ENCODE measurements around the gene SMG9.

- TF ChIP-seq CTCF (IDR thresholded peaks at IDR 0.05) = no peak
- no peak for TF ChIP-seq POLR2A (IDR thresholded peaks at IDR 0.05; ENCODE audit: low read depth)
These were observed 31.9 kb upstream of the SMG9 start for GRCh38 chr19:43786665-43787064.
